ENCODE data around the gene SNRPB2.

DNA sequence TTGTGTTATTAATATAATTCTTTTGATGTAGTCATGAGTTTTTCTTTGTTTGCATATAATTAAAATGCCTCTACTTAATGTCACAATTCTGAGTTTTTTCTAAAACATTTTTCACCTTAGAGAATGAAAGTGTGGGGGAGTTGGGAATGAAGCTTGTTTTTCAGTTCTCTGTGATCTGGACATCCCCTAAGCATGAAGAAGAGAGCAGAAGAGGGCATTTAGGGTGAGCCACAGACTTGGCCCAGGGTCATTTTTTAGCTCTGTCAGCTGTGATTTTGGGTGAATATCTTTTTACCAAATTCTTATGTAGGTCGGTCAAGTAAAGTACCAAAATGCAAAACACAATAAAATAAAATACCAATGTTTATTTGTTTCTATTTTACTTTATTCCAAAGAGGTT, 22.3 kb downstream of the SNRPB2 start:
- TF ChIP-seq PTBP1 (IDR thresholded peaks at IDR 0.05; ENCODE audit: low read depth, low read length) (no peak), FOXO4 (CRISPR knock-in tag; IDR thresholded peaks at IDR 0.05) (no peak), TAF9B (IDR thresholded peaks at IDR 0.05; ENCODE audit: partially characterized antibody) (no peak), ZNF79 (CRISPR knock-in tag; IDR thresholded peaks at IDR 0.05; ENCODE audit: low read depth) (no peak), CTCF (IDR thresholded peaks at IDR 0.05 in 2 of 3, conservative IDR thresholded peaks at IDR 0.05 in 1 of 3; ENCODE audit: insufficient read depth in 2 of 3, low read depth in 1 of 3, low read length in 3 of 3) (no peak), GTF2F1 (IDR thresholded peaks at IDR 0.05; ENCODE audit: low read depth, low read length) (no peak), POLR2A (conservative IDR thresholded peaks at IDR 0.05) (no peak), HCFC1 (IDR thresholded peaks at IDR 0.05; ENCODE audit: low read depth, low read length) (no peak), NR2C1 (IDR thresholded peaks at IDR 0.05) (no peak), NR2C1 (tag; IDR thresholded peaks at IDR 0.05) (no peak), NRF1 (conservative IDR thresholded peaks at IDR 0.05 in 1 of 2, IDR thresholded peaks at IDR 0.05 in 1 of 2) (no peak), ZNF23 (CRISPR knock-in tag; IDR thresholded peaks at IDR 0.05) (no peak), NCOA2 (IDR thresholded peaks at IDR 0.05; ENCODE audit: partially characterized antibody in 2 of 2) (no peak), FOSL1 (tag; conservative IDR thresholded peaks at IDR 0.05) (no peak)
- TF ChIP-seq, protein P1, sequence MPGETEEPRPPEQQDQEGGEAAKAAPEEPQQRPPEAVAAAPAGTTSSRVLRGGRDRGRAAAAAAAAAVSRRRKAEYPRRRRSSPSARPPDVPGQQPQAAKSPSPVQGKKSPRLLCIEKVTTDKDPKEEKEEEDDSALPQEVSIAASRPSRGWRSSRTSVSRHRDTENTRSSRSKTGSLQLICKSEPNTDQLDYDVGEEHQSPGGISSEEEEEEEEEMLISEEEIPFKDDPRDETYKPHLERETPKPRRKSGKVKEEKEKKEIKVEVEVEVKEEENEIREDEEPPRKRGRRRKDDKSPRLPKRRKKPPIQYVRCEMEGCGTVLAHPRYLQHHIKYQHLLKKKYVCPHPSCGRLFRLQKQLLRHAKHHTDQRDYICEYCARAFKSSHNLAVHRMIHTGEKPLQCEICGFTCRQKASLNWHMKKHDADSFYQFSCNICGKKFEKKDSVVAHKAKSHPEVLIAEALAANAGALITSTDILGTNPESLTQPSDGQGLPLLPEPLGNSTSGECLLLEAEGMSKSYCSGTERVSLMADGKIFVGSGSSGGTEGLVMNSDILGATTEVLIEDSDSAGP (CRISPR knock-in tag; IDR thresholded peaks at IDR 0.05): no peak

Measured in K562 (cell line).